BLaER1 (cell line): ENCODE measurements around the gene MYOF.
A peak's percentile ranks its signal among the peaks of the same experiment; 100 is the strongest.
"Not testable (repeated sequence)": the region's sequence is repeated elsewhere in the genome, so short reads cannot be mapped to it uniquely, and the experiment has no call there.

ENCODE experiments used
- H3K27ac ChIP-seq: shearing (Covaris generic); formaldehyde crosslinking; 2 replicates; pipeline ENCODE4 v1.8.1; 2022
- H3K27me3 ChIP-seq: shearing (Covaris generic); formaldehyde crosslinking; 2 replicates; pipeline ENCODE4 v1.8.1; 2022
- H3K36me3 ChIP-seq: shearing (Covaris generic); formaldehyde crosslinking; 2 replicates; pipeline ENCODE4 v1.8.1; 2022
- H3K4me1 ChIP-seq: shearing (Covaris generic); formaldehyde crosslinking; 2 replicates; pipeline ENCODE4 v1.8.1; 2022
- H3K4me2 ChIP-seq: shearing (Covaris generic); formaldehyde crosslinking; 2 replicates; pipeline ENCODE4 v1.8.1; 2022
- H3K4me3 ChIP-seq: shearing (Covaris generic); formaldehyde crosslinking; 2 replicates; pipeline ENCODE4 v1.8.1; 2022
- H3K9ac ChIP-seq: shearing (Covaris generic); formaldehyde crosslinking; 2 replicates; pipeline ENCODE4 v1.8.1; 2022
- H3K9me3 ChIP-seq: shearing (Covaris generic); formaldehyde crosslinking; 2 replicates; pipeline ENCODE4 v1.8.1; 2022
- H4K20me1 ChIP-seq: shearing (Covaris generic); formaldehyde crosslinking; 2 replicates; pipeline ENCODE4 v1.8.1; 2022
- Cebpa-rat ChIP-seq: shearing (Covaris generic); IDR thresholded peaks from 2 replicates; pipeline ENCODE4 v1.8.1; 2022

Gene MYOF

DNA sequence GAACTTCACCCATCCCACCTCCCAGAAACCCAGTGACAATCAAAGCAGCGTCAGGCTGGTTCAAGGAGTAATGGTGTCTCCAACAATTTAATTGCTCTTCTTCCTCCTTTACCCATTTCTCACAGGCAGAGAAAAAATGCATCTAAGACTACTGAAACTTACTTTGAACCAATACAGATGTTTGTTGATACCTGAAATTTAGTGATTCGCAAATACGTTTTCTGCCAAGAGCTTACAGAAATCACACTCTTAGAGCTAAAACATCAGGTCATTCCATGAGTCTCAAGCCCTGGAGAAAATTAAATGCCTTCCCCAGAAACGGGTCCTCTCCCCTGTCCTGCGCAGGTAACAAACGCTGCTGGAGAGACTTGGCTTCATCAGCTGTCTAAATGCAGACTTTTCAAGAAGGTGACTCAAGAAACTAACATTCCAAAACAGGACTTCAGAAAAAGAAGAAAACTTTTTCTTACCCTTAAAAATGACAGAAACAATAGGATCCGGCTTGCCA, 443 bp downstream of the MYOF start:
- Histone ChIP-seq H3K36me3 (no peaks in the 10 kb centered on the region), H3K9ac (peak overlapping the region; percentile 20; the same call in 1 of the 2 replicates), H3K4me3 (peak overlapping the region; percentile 65), H3K27me3 (peaks cover 18% of the 10 kb centered on the region), H3K4me1 (peaks cover 12% of the 10 kb centered on the region), H4K20me1 (no peaks in the 10 kb centered on the region), H3K9me3 (no peaks in the 10 kb centered on the region), H3K27ac (no peak overlapping the region), H3K4me2 (peak overlapping the region; percentile 84)
- TF ChIP-seq Cebpa-rat, result no peak

DNA sequence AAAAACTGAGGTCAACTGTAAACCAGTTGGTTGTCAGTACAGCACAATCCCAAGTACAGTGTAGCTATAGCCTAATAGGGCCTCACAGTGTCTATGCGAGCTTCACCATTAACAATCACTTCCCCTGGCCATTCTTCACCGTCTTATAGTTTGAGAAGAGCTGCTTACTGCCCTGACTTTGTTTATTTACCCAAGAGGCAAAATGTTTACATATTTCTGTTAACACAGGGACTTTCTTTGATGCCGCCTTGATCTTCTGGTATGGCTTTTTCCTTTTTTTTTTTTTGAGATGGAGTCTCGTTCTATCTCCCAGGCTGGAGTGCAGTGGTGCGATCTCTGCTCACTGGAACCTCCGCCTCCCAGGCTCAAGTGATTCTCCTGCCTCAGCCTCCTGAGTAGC, 3.3 kb downstream of the MYOF start:
- Histone ChIP-seq H3K4me3 (no peak overlapping the region), H4K20me1 (no peaks in the 10 kb centered on the region), H3K4me1 (peaks cover 12% of the 10 kb centered on the region), H3K36me3 (no peaks in the 10 kb centered on the region), H3K9ac (no peak overlapping the region), H3K27me3 (peaks cover 18% of the 10 kb centered on the region), H3K4me2 (no peak overlapping the region), H3K9me3 (no peaks in the 10 kb centered on the region), H3K27ac (no peak overlapping the region)
- no peak for TF ChIP-seq Cebpa-rat

DNA sequence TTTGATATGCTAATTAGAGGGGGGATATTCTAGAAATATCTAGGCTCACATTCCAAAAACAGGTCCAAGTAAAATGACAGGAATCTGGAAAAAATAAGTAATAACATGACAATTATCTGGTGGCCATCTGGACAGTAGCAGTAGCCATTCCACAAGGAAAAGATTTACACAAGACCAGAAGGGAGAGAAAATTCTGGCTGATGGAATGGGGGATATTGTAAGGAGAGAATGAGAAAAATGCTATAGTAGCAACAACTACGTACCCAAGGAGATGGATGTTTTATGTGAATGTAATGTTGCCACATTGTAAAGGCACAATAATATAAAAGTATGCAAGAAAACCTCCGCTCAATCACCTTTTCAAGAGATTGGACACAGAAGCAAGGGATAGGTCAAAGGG, 5.4 kb downstream of the MYOF start:
- H3K4me2 ChIP-seq, result no peak overlapping the region
- H3K4me1 ChIP-seq, result peaks cover 2% of the 10 kb centered on the region
- TF ChIP-seq Cebpa-rat, result no peak
- no peak overlapping the region for H3K4me3 ChIP-seq
- no peak overlapping the region for H3K27ac ChIP-seq
- peaks cover 12% of the 10 kb centered on the region for H3K27me3 ChIP-seq
- no peaks in the 10 kb centered on the region for H3K36me3 ChIP-seq
- H4K20me1 ChIP-seq, result no peaks in the 10 kb centered on the region
- H3K9me3 ChIP-seq, result no peaks in the 10 kb centered on the region
- no peak overlapping the region for H3K9ac ChIP-seq

DNA sequence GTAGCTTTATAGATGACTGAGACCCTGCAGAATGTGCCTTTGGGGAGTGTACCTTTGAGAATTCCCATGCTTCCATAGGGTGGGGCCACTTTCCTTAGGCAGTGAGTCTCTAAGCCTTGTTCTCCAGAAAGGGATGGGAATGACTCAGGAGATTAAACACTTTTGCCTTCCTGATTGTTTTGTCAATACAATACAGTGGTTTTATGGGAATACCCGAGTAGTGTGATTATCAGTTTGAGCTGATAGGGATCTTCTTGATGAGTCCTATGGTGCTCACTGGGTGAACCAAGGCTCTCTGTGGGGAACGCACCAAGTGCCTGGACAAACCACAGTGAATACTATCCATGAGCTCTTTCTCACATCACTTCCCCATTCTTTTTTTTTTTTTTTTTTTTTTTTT, 6.3 kb downstream of the MYOF start:
- Histone ChIP-seq H4K20me1 (no peaks in the 10 kb centered on the region), H3K9ac (no peak overlapping the region), H3K27me3 (peaks cover 3% of the 10 kb centered on the region; the same call in 1 of the 2 replicates), H3K4me3 (no peak overlapping the region), H3K4me1 (no peaks in the 10 kb centered on the region), H3K9me3 (no peaks in the 10 kb centered on the region), H3K4me2 (no peak overlapping the region), H3K36me3 (no peaks in the 10 kb centered on the region), H3K27ac (no peak overlapping the region)
- no peak for TF ChIP-seq Cebpa-rat

DNA sequence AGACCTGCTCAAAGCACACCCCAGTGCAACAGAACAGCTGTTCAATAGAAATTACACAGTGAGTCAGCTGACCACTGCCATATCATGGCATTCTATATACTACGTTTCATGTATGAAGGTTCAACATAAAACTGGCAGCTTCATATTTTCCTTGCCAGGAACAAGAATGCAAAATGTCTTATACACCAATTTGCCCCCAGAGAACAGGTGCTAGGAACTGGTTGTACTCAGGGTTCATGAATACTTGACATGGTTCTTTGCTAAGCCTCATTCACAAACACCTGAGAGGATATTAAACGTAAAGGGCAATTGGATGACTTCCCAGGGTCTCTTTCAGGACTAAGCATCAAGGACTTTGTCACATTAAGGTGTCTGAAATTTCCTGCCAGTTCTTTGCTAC, 6.9 kb downstream of the MYOF start:
- no peak for TF ChIP-seq Cebpa-rat
- Histone ChIP-seq H3K4me3 (no peak overlapping the region), H3K4me1 (no peaks in the 10 kb centered on the region), H3K9me3 (no peaks in the 10 kb centered on the region), H3K9ac (no peak overlapping the region), H3K4me2 (no peak overlapping the region), H4K20me1 (no peaks in the 10 kb centered on the region), H3K27ac (no peak overlapping the region), H3K36me3 (no peaks in the 10 kb centered on the region), H3K27me3 (no peaks in the 10 kb centered on the region)

DNA sequence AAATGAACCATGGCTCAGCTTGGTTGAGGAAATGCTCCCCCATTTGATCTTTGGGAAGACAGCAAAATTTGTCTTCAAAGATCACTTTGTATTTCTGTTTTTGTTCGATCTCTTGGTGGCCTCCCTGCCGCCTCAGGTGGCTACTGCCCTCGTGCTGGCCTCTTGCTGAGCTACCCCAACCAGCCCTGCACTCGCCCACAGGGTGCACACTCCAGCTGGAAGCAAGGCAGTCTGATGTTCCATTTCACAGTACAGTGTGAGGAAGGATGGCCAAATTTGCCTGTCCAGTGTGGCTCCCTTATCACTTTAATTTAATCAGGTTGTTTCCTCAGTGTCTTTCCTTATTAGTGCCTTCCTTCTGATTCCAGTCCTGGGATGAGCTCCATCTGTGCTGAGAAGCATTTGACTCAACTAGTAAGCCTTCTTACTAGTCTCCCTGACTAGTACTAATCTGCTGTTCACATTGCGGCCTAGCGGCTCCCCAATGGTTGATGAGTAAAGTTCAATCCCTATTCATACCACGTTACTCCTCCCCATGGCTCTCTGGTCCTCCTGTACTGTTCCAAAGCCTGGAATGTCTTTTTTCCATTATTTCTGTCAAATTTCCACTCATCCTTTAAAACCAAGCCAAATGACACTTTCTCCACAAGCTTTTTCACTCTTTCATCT, 8.2 kb downstream of the MYOF start:
- Histone ChIP-seq H3K9me3 (no peaks in the 10 kb centered on the region), H3K27me3 (no peaks in the 10 kb centered on the region), H3K4me3 (no peak overlapping the region), H4K20me1 (no peaks in the 10 kb centered on the region), H3K4me2 (no peak overlapping the region), H3K27ac (no peak overlapping the region), H3K9ac (no peak overlapping the region), H3K4me1 (no peaks in the 10 kb centered on the region), H3K36me3 (no peaks in the 10 kb centered on the region)
- no peak for TF ChIP-seq Cebpa-rat

DNA sequence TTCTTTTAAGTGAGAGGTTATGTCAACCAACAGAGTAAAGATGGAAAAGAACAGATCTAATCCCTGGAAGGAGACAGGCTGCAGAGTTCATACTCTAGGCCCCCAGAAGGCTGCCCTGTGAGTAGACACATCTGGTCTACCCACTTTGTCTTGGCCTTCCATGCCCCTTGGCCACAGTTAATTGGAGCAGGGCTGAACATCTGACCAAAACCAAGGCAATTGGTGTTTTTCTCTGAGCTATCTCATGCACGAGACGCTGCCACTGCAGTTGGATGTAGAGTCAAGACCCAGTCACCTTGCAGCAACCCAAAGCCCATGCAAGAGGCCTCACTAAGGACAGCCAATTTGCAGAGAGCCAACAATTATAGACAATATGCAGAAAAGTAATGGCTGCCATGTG, 9.0 kb downstream of the MYOF start:
- Histone ChIP-seq H3K4me3 (no peak overlapping the region), H3K4me1 (no peaks in the 10 kb centered on the region), H3K36me3 (no peaks in the 10 kb centered on the region), H4K20me1 (no peaks in the 10 kb centered on the region), H3K4me2 (no peak overlapping the region), H3K9me3 (no peaks in the 10 kb centered on the region), H3K27ac (no peak overlapping the region), H3K9ac (no peak overlapping the region), H3K27me3 (no peaks in the 10 kb centered on the region)
- no peak for TF ChIP-seq Cebpa-rat

DNA sequence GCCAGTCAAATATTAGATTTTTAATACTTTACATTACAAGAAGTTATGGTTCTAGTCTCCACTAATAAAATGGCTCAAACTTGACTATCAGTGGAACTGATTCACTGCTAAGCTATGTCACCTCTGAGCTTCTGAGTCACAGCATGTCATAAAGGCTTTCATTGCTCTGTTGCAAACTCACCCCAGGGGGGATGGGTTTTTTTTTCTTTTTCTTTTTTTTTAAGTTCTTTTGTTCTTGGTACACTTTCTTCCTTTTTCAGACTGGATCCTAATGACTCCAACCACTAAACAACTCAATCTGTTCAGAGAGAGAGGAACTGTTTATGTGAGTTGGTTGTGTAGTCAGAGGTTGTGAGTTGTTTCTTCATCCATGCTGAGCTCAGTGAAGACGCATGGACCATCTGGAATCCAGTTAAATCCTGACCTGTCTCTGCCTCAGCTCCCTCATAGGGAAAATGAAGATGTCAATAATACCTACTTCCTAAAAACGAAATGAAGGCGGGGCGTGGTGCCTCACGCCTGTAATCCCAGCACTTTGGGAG, 11.0 kb downstream of the MYOF start:
- TF ChIP-seq Cebpa-rat, result no peak
- Histone ChIP-seq H3K27me3 (no peaks in the 10 kb centered on the region), H3K36me3 (no peaks in the 10 kb centered on the region), H3K4me2 (no peak overlapping the region), H3K9me3 (no peaks in the 10 kb centered on the region), H4K20me1 (no peaks in the 10 kb centered on the region), H3K4me3 (no peak overlapping the region), H3K9ac (no peak overlapping the region), H3K4me1 (0 out of 2 replicates have a peak, but pooled peaks cover 4% of the 10 kb centered on the region), H3K27ac (no peak overlapping the region)

DNA sequence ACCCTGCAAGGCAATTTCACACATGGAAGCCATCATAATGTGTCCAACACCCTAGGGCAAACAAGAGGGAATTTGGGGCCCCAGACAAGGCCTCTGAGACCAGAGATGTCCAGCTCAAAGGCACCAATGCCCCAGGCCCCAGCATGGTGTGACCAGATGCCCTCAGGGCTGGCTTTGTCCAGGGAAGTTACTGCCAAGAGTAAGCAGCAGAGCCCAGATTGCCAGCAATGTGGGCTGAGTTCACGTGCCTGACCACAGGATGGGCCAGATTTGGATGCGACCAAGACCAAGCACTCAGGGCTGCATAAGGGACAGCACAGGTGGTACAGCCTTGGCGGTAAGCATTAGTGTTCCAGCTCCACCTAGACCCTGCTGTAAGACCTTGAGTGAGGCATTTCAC, 12.7 kb downstream of the MYOF start:
- no peaks in the 10 kb centered on the region for H3K9me3 ChIP-seq
- no peaks in the 10 kb centered on the region for H3K36me3 ChIP-seq
- no peak overlapping the region for H3K4me3 ChIP-seq
- no peak overlapping the region for H3K4me2 ChIP-seq
- H4K20me1 ChIP-seq, result no peaks in the 10 kb centered on the region
- no peak for TF ChIP-seq Cebpa-rat
- 0 out of 2 replicates have a peak, but pooled peaks cover 5% of the 10 kb centered on the region for H3K4me1 ChIP-seq
- no peak overlapping the region for H3K27ac ChIP-seq
- H3K27me3 ChIP-seq, result no peaks in the 10 kb centered on the region
- H3K9ac ChIP-seq, result no peak overlapping the region

DNA sequence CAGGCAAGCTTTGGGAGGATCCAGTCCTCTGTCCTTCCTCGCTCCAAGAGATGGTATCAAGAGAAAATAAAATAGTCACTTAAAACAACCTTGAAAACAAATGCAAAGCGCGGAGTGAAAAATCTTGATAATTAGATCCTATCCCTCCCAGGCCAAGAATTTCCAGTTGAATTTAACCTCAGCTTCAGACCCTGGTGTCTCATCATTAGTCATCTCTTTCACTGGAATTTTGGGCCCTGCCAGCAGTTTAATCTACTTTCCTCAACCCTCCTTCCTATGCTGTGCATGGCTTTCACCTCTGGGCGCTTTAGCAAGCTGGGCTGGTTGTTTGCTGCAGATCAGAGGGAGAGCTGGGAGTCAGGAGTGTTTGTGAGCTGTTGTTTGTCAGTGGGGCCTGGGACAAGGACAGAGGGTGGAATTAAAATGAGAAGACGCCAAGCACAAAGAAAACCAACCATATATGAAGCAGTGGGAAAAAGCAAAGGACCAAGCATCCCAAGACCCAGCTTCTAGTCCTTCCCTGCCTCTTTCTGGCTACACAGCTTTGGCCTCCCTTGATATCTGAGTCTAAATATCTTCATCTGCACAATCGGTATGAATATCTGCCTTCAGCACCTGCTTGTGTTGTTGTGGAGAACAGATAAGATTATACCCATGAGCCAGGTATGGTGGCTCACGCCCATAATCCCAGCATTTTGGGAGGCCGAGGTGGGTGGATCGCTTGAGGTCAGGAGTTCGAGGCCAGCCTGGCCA, 13.5 kb downstream of the MYOF start:
- Histone ChIP-seq H3K4me1 (0 out of 2 replicates have a peak, but pooled peaks cover 5% of the 10 kb centered on the region), H3K4me3 (no peak overlapping the region), H3K4me2 (no peak overlapping the region), H3K9ac (no peak overlapping the region), H3K27me3 (no peaks in the 10 kb centered on the region), H3K36me3 (no peaks in the 10 kb centered on the region), H3K27ac (no peak overlapping the region), H3K9me3 (no peaks in the 10 kb centered on the region), H4K20me1 (no peaks in the 10 kb centered on the region)
- TF ChIP-seq Cebpa-rat, result no peak

DNA sequence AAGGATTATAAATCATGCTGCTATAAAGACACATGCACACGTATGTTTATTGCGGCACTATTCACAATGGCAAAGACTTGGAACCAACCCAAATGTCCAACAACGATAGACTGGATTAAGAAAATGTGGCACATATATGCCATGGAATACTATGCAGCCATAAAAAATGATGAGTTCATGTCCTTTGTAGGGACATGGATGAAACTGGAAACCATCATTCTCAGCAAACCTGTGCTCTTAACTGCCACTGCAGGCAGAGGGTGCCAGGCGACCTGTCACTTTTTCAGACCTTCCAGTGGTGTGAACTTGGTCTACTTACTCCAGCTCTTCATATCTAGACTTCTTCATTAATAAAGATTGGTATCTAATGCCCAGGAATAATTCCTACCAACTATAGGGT, 14.5 kb downstream of the MYOF start:
- H4K20me1 ChIP-seq, H3K4me3 ChIP-seq, H3K4me1 ChIP-seq, H3K27me3 ChIP-seq, H3K27ac ChIP-seq, H3K9me3 ChIP-seq, H3K36me3 ChIP-seq, H3K9ac ChIP-seq, H3K4me2 ChIP-seq: not testable (repeated sequence)
